CD14-positive monocyte (primary cell): Measurements from ENCODE around the gene THBS1. TPM values are rescaled to one million over a fixed set of nuclear protein-coding genes. Genes with fewer than 3 reads are reported as not detected.
A peak's percentile ranks its signal among the peaks of the same experiment; 100 is the strongest.

ENCODE experiments used
- DNase-seq, 3 donors: peaks; one replicate each; pipeline ENCODE4 v3.0.0-alpha.2; 2011 to 2022
- H2AFZ ChIP-seq: 2 replicates; pipeline ENCODE4 v1.6.0; 2012; ENCODE audit warnings: mild to moderate bottlenecking, low read depth, low read length, inconsistent platforms; ENCODE audit not compliant: insufficient read depth, poor library complexity, severe bottlenecking
- H3K27ac ChIP-seq, 2 donors: 1 replicate in 1 of 2; 2 replicates in 1 of 2; pipeline ENCODE4 v1.5.1; 2012 to 2013; ENCODE audit warnings: low read length in 2 of 2, control low read depth in 1 of 2, inconsistent platforms in 1 of 2, low read depth in 1 of 2, mild to moderate bottlenecking in 1 of 2
- H3K27me3 ChIP-seq, 2 donors: one replicate each; pipeline versions ENCODE4 v1.6.0 to v1.6.1; 2011 to 2013; ENCODE audit warnings: low read length in 2 of 2; ENCODE audit not compliant: control insufficient read depth in 2 of 2, insufficient read depth in 2 of 2
- H3K36me3 ChIP-seq, 2 donors: replicated peaks in 1 of 2; 1 replicate in 1 of 2; 2 replicates in 1 of 2; pipeline versions ENCODE4 v1.5.1 to v1.6.1; 2012 to 2013; ENCODE audit warnings: low read length in 2 of 2, control low read depth in 1 of 2, inconsistent platforms in 1 of 2, mild to moderate bottlenecking in 1 of 2; ENCODE audit not compliant: insufficient read depth in 2 of 2, control insufficient read depth in 1 of 2
- H3K4me1 ChIP-seq, 2 donors: 1 replicate in 1 of 2; 2 replicates in 1 of 2; pipeline versions ENCODE4 v1.5.1 to v1.6.1; 2012 to 2013; ENCODE audit warnings: low read length in 2 of 2, control low read depth in 1 of 2, inconsistent platforms in 1 of 2, mild to moderate bottlenecking in 1 of 2, moderate library complexity in 1 of 2; ENCODE audit not compliant: insufficient read depth in 2 of 2, control insufficient read depth in 1 of 2
- H3K4me2 ChIP-seq: replicated peaks from 2 replicates; pipeline ENCODE3; 2012; ENCODE audit warnings: low read length, moderate library complexity, mild to moderate bottlenecking; ENCODE audit not compliant: poor library complexity, severe bottlenecking; ENCODE audit errors: extremely low read depth
- H3K4me3 ChIP-seq, 3 experiments: fragments of 200-600 bp in 1 of 3; sonication (generic) in 1 of 3; replicated peaks in 1 of 3; 1 replicate in 2 of 3; 2 replicates in 1 of 3; pipeline ENCODE4 v1.5.1; 2011 to 2013; ENCODE audit warnings: low read length in 3 of 3, mild to moderate bottlenecking in 3 of 3, control low read depth in 2 of 3, low read depth in 2 of 3, inconsistent platforms in 1 of 3, moderate library complexity in 1 of 3
- H3K79me2 ChIP-seq: 2 replicates; pipeline ENCODE4 v1.6.0; 2012; ENCODE audit warnings: mild to moderate bottlenecking, control low read depth, inconsistent platforms, low read length, moderate library complexity; ENCODE audit not compliant: insufficient read depth
- H3K9ac ChIP-seq: 2 replicates; pipeline ENCODE4 v1.6.0; 2017; ENCODE audit warnings: low read length, mild to moderate bottlenecking; ENCODE audit not compliant: insufficient read depth, poor library complexity, severe bottlenecking
- H3K9me3 ChIP-seq, 2 donors: replicated peaks in 1 of 2; 1 replicate in 1 of 2; 2 replicates in 1 of 2; pipeline versions ENCODE4 v1.5.1 to v1.6.1; 2012 to 2013; ENCODE audit warnings: low read length in 2 of 2, control low read depth in 1 of 2; ENCODE audit not compliant: control insufficient read depth in 1 of 2, insufficient read depth in 1 of 2
- H4K20me1 ChIP-seq: 2 replicates; pipeline ENCODE4 v1.6.0; 2012; ENCODE audit warnings: mild to moderate bottlenecking, low read length, control low read depth, moderate library complexity; ENCODE audit not compliant: insufficient read depth
- H3K27ac Mint-ChIP-seq, 7 donors: one replicate each; pipeline ENCODE4 v1.8.0; 2020; ENCODE audit warnings: mild to moderate bottlenecking in 7 of 7, mixed read lengths in 7 of 7, moderate library complexity in 6 of 7, inconsistent platforms in 2 of 7
- H3K27me3 Mint-ChIP-seq, 3 donors: one replicate each; pipeline ENCODE4 v1.8.0; 2021 to 2022; ENCODE audit warnings: low read depth in 3 of 3, mild to moderate bottlenecking in 3 of 3, mixed read lengths in 3 of 3, moderate library complexity in 3 of 3, inconsistent platforms in 1 of 3
- H3K36me3 Mint-ChIP-seq, 2 donors: one replicate each; pipeline ENCODE4 v1.8.0; 2020; ENCODE audit warnings: mixed read lengths in 2 of 2, inconsistent platforms in 1 of 2, mild to moderate bottlenecking in 1 of 2
- H3K4me1 Mint-ChIP-seq: one replicate; pipeline ENCODE4 v1.8.0; 2020; ENCODE audit warnings: mild to moderate bottlenecking, mixed read lengths
- H3K4me3 Mint-ChIP-seq, 2 donors: one replicate each; pipeline ENCODE4 v1.8.0; 2020; ENCODE audit warnings: mild to moderate bottlenecking in 2 of 2, mixed read lengths in 2 of 2, moderate library complexity in 1 of 2
- H3K9me3 Mint-ChIP-seq, 7 donors: one replicate each; pipeline ENCODE4 v1.8.0; 2020 to 2022; ENCODE audit warnings: mixed read lengths in 7 of 7, mild to moderate bottlenecking in 6 of 7, moderate library complexity in 6 of 7, inconsistent platforms in 2 of 7
- CTCF ChIP-seq: fragments of 200-600 bp; IDR thresholded peaks from one replicate; pipeline ENCODE4 v1.8.0; 2022; ENCODE audit warnings: antibody characterized with exemption, mild to moderate bottlenecking
- WGBS: methylation state at CpG from one replicate; pipeline ENCODE4 v1.1.5; 2013; ENCODE audit warnings: missing lambda C conversion rate; ENCODE audit not compliant: insufficient coverage; 5-methylcytosine and 5-hydroxymethylcytosine counted together
- intact Hi-C, 2 donors: fragments of 100-400 bp; cut with micrococcal nuclease; formaldehyde crosslinking; loops; one replicate each; pipeline versions ENCODE4 v1.15.0 to v1.15.1; 2023
- polyA plus RNA-seq, 3 donors: library from polyadenylated mRNA; depleted of rRNA in 1 of 3; unstranded in 2 of 3; stranded (reverse) in 1 of 3; fragments of 300-500 nt in 2 of 3; fragments of >200 nt in 1 of 3; fragmentation: Illumina TruSeq in 2 of 3; gene quantifications; 1 replicate in 2 of 3; 2 replicates in 1 of 3; pipeline ENCODE4 v1.2.3, GENCODE V29; 2012 to 2021

The THBS1 gene
- polyA plus RNA-seq, 3 donors = 0.52 to 151 (median 55.4) TPM

GRCh38 chr15:39582977-39583595 is 2.2 kb downstream of the THBS1 start:
- no peak overlapping the region for H3K27ac Mint-ChIP-seq
- no peak for TF ChIP-seq CTCF
- Histone ChIP-seq H3K27ac (no peak overlapping the region), H3K27me3 (peaks cover 2 to 27% of the 10 kb centered on the region in 2 donors), H3K4me2 (peak overlapping the region; percentile 78), H4K20me1 (peaks cover 45% of the 10 kb centered on the region), H3K36me3 (peaks cover 13 to 62% of the 10 kb centered on the region in 2 donors), H3K4me3 (peak overlapping the region in 2 of 3 experiments; percentile 3 to 76), H2AFZ (no peak overlapping the region), H3K9me3 (no peaks in the 10 kb centered on the region), H3K79me2 (no peaks in the 10 kb centered on the region), H3K4me1 (peaks cover 24 to 39% of the 10 kb centered on the region in 2 donors), H3K9ac (no peak overlapping the region)
- H3K9me3 Mint-ChIP-seq = peaks cover 0 to 5% (median 2%) of the 10 kb centered on the region in 7 donors
- H3K27me3 Mint-ChIP-seq = peaks cover 18 to 48% (median 36%) of the 10 kb centered on the region in 3 donors
- WGBS = 100% methylated on average over 1 of the region's 4 CpGs
- intact Hi-C loops = loop anchor here (5.0 to 10.0 kb wide), 6 partner anchors 172 to 456 kb away; no protein-coding TSS in a partner anchor
- peak overlapping the region; percentile 98 for H3K4me3 Mint-ChIP-seq
- H3K4me1 Mint-ChIP-seq = peaks cover 42% of the 10 kb centered on the region
- H3K36me3 Mint-ChIP-seq = peaks cover 69 to 74% of the 10 kb centered on the region in 2 donors
- no peak for DNase-seq

- peak; percentile 32 for TF ChIP-seq CTCF
- peaks cover 16 to 68% of the 10 kb centered on the region in 2 donors for H3K36me3 ChIP-seq
- peak in 1 of 3 donors; percentile 23 for DNase-seq
- peak overlapping the region in 1 of 3 experiments; percentile 76 for H3K4me3 ChIP-seq
- H3K27ac ChIP-seq = no peak overlapping the region
- peaks cover 76 to 81% of the 10 kb centered on the region in 2 donors for H3K36me3 Mint-ChIP-seq
- 97% methylated on average over 7 of the region's 13 CpGs for WGBS
- peaks cover 2 to 27% of the 10 kb centered on the region in 2 donors for H3K27me3 ChIP-seq
- H3K9me3 ChIP-seq = no peaks in the 10 kb centered on the region
- peaks cover 42% of the 10 kb centered on the region for H3K4me1 Mint-ChIP-seq
- H4K20me1 ChIP-seq = peaks cover 52% of the 10 kb centered on the region
- peak overlapping the region; percentile 46 to 98 for H3K4me3 Mint-ChIP-seq
- H3K27ac Mint-ChIP-seq = no peak overlapping the region
- intact Hi-C loops = loop anchor here (5.0 to 10.0 kb wide), 6 partner anchors 171 to 456 kb away; no protein-coding TSS in a partner anchor
- no peaks in the 10 kb centered on the region for H3K79me2 ChIP-seq
- peaks cover 0 to 5% (median 2%) of the 10 kb centered on the region in 7 donors for H3K9me3 Mint-ChIP-seq
- peaks cover 24 to 39% of the 10 kb centered on the region in 2 donors for H3K4me1 ChIP-seq
- H3K4me2 ChIP-seq = peak overlapping the region; percentile 78
- H3K27me3 Mint-ChIP-seq = peaks cover 17 to 43% (median 36%) of the 10 kb centered on the region in 3 donors
- H2AFZ ChIP-seq = no peak overlapping the region
- no peak overlapping the region for H3K9ac ChIP-seq
Observed at GRCh38 chr15:39583596-39584265, 2.9 kb downstream of the THBS1 start.
